GM10847 (cell line): Measurements from ENCODE around the gene KCTD2.
A peak's percentile ranks its signal among the peaks of the same experiment; 100 is the strongest.

Source experiments
- POLR2A ChIP-seq: IDR thresholded peaks from 2 replicates; pipeline ENCODE4 v1.6.1; 2011; ENCODE audit not compliant: insufficient read length; ENCODE audit errors: extremely low read depth

KCTD2 gene

GRCh38 chr17:75082683-75083082 lies 35.7 kb downstream of the KCTD2 start:
- no peak for TF ChIP-seq POLR2A

GRCh38 chr17:75084039-75084660 lies 37.1 kb downstream of the KCTD2 start:
- no peak for TF ChIP-seq POLR2A

- TF ChIP-seq POLR2A = no peak
Observed at GRCh38 chr17:75086496-75087181, 39.6 kb downstream of the KCTD2 start.

- TF ChIP-seq POLR2A = no peak
Observed at GRCh38 chr17:75087182-75087557, 40.1 kb downstream of the KCTD2 start.

GRCh38 chr17:75087558-75088453 lies 40.8 kb downstream of the KCTD2 start, which contains the start of gene SLC16A5:
Gene SLC16A5, plus strand, starts transcription at chr17:75087954. Its CDS starts 5,683 bp downstream, at chr17:75093637.
- peak; percentile 33 for TF ChIP-seq POLR2A

- no peak for TF ChIP-seq POLR2A
Observed at GRCh38 chr17:75088465-75089417, 41.7 kb downstream of the KCTD2 start.

GRCh38 chr17:75090871-75091854 lies 44.1 kb downstream of the KCTD2 start:
- no peak for TF ChIP-seq POLR2A

GRCh38 chr17:75091855-75092327 lies 44.9 kb downstream of the KCTD2 start:
- TF ChIP-seq POLR2A = no peak

- TF ChIP-seq POLR2A = no peak
Observed at GRCh38 chr17:75093548-75094158, 46.6 kb downstream of the KCTD2 start.

- TF ChIP-seq POLR2A = no peak
Observed at GRCh38 chr17:75094871-75095399, 47.9 kb downstream of the KCTD2 start.

- TF ChIP-seq POLR2A = no peak
Observed at GRCh38 chr17:75096082-75096625, 49.1 kb downstream of the KCTD2 start.

GRCh38 chr17:75097865-75098264 lies 50.8 kb downstream of the KCTD2 start:
- TF ChIP-seq POLR2A = no peak

GRCh38 chr17:75098861-75099260 lies 51.8 kb downstream of the KCTD2 start:
- no peak for TF ChIP-seq POLR2A
